Measurements from ENCODE around the gene ITFG2.

ITFG2 gene

GRCh38 chr12:2826721-2827515 is 14.4 kb downstream of the ITFG2 start:
- TF ChIP-seq CTCF (IDR thresholded peaks at IDR 0.05; ENCODE audit: extremely low read depth, insufficient read depth, missing control alignments): no peak
- DNase-seq (ENCODE audit: low spot score): no peak
- in situ Hi-C loops (cut with MboI; ENCODE audit: low pct_unique_long_range_greater_than_20kb, low sequenced_read_pairs, unreplicated experiment): no loop called here

- DNase-seq (ENCODE audit: low spot score): no peak
- in situ Hi-C loops (cut with MboI; ENCODE audit: low pct_unique_long_range_greater_than_20kb, low sequenced_read_pairs, unreplicated experiment): no loop called here
- TF ChIP-seq CTCF (IDR thresholded peaks at IDR 0.05; ENCODE audit: extremely low read depth, insufficient read depth, missing control alignments): no peak
Measured at GRCh38 chr12:2829275-2829674, 16.8 kb downstream of the ITFG2 start.

GRCh38 chr12:2832550-2833127 is 20.2 kb downstream of the ITFG2 start:
- in situ Hi-C loops (cut with MboI; ENCODE audit: low pct_unique_long_range_greater_than_20kb, low sequenced_read_pairs, unreplicated experiment): no loop called here
- TF ChIP-seq CTCF (IDR thresholded peaks at IDR 0.05; ENCODE audit: extremely low read depth, insufficient read depth, missing control alignments): no peak
- no peak for DNase-seq (ENCODE audit: low spot score)

GRCh38 chr12:2833327-2833726 is 20.9 kb downstream of the ITFG2 start:
- in situ Hi-C loops (cut with MboI; ENCODE audit: low pct_unique_long_range_greater_than_20kb, low sequenced_read_pairs, unreplicated experiment): no loop called here
- TF ChIP-seq CTCF (IDR thresholded peaks at IDR 0.05; ENCODE audit: extremely low read depth, insufficient read depth, missing control alignments): no peak
- DNase-seq (ENCODE audit: low spot score): no peak

GRCh38 chr12:2833810-2834209 is 21.3 kb downstream of the ITFG2 start:
- no peak for TF ChIP-seq CTCF (IDR thresholded peaks at IDR 0.05; ENCODE audit: extremely low read depth, insufficient read depth, missing control alignments)

GRCh38 chr12:2834581-2835491 is 22.4 kb downstream of the ITFG2 start, which contains the start of gene NRIP2:
TSS of gene NRIP2 (minus strand) at chr12:2835035. CDS start at chr12:2834983, 52 bp downstream.
- in situ Hi-C loops (cut with MboI; ENCODE audit: low pct_unique_long_range_greater_than_20kb, low sequenced_read_pairs, unreplicated experiment): no loop called here
- DNase-seq (ENCODE audit: low spot score): no peak
- no peak for TF ChIP-seq CTCF (IDR thresholded peaks at IDR 0.05; ENCODE audit: extremely low read depth, insufficient read depth, missing control alignments)

More at GRCh38 chr12:2833810-2834209, 21.3 kb downstream of the ITFG2 start:
- DNase-seq (ENCODE audit: low spot score): no peak
- in situ Hi-C loops (cut with MboI; ENCODE audit: low pct_unique_long_range_greater_than_20kb, low sequenced_read_pairs, unreplicated experiment): no loop called here
